GM19463 (cell line): ENCODE results near the gene PRDM16.

ENCODE experiments used
- ATAC-seq: cut with Tn5 transposase; IDR thresholded peaks from one replicate; pipeline ENCODE4 v1.9.1; 2021; ENCODE audit warnings: mild to moderate bottlenecking, moderate library complexity; ENCODE audit not compliant: unreplicated experiment

PRDM16 gene

DNA sequence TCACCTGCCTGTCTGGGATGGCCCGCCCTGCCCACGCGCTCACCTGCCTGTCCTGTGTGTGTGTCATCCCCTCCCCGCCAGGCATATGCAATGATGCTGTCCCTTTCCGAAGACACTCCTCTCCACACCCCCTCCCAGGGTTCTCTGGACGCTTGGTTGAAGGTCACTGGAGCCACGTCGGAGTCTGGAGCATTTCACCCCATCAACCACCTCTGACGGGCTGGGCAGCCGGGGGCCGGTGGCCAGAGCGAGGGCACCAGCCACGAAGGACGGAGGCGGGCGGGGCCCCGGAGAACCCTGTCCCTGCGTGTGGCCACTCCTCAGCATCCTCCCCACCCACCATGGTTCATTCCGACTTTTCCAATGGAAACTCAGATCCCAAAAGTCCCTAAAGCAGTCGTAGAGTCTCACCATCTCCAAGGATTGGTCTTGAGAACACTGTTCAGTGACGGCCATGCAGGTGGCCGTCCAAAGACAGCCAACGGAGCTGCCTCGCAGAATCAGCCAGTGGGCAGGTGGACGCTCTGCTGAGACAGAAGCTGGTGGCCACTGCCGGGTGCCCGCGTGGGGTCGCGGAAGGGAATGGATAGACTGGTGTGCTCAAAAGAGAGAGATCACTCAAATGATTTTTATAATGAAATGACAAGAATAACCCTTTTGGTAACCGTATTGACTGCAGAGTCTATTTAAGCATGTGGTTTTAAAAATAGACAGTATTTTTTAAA lies 364.8 kb downstream of the PRDM16 start:
- ATAC-seq = no peak

DNA sequence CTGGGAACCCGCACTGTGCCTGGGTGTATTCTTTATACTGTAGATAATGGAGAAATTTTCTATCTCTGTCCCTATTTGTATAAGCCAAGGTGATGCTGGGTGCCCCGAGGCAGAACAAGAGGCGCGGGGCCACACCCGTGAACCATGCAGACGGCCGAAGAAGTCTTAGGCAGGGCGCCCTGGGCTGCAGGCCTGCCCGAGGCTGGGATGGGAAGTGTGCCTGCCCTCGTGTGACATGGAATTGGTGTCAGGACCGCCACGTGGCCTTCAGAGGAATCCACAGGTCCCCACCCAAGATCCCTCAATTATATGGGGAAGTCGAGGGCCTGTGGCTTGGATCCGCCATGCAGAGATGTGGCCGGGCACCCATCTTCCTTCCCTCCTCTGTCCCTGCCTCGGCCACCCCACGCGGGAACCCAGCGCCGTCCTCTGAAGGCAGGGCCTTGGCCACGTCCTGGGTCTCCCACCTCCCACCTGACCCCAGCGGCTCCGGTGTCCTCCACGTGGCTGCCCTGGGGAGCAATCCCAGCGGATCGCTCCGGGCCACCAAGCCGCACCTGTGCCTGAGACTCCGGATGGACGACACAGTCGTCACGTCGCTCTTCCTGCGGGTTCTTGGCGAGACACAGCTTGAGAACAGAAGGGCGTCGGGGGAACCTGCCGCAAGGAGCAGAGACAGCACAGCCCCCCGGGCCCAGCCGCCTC lies 365.6 kb downstream of the PRDM16 start:
- no peak for ATAC-seq

DNA sequence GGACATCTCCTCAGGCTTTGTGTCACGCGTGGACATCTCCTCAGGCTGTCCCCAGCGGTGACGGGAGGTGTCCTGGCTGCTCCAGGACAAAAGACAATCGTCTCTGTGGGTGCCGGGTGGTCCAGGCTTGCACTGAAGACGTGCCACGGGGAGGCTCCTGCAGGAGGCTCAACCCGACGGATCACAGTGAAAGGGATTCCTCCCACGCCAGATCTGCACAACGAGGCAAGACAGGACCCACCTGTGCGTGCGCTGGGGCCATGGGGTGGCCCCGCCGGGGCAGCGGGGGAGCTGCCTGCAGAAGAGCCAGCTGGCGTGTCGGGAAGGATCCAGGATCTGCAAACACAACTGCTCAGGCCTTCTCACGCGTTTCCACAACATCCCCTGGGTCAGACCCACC lies 366.7 kb downstream of the PRDM16 start:
- no peak for ATAC-seq

DNA sequence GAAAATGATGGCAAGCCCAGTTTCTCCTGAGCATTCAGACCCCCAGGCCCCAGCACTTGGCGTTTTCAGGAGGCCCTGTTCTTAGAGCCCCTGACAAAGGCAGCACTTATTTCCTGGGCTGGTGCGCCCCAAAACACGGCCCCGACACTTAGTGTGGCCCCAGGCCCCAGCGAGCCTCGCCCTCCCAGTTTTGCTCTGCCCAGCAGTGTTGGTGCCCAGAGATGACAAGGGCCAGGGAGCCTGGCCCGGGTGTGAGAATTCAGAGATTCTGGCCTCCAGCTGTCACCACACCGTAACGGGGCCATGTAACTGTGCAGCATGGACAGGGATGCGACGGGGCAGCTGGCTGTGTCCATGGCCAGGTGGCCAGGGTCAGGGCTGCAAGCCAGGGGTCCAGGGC lies 367.4 kb downstream of the PRDM16 start:
- no peak for ATAC-seq

DNA sequence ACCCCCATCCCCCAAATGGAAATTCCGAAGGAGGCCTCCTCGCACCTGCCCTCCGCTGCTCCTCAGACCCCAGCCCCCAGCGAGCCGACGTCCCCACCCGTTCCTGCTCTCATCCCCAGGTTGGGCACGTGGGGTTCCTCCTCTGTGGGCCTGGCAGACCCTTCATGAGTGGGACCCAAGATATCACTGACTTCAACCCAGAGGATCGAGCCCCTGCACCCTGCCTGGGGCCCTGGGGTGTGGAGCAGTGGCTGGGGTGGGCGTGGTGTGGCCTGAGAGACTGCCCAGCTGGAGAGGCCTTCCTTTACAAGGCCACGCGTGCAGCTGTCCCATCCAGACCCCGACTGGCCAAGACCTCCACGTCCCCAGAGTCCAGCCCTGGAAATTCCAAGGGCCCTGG lies 367.9 kb downstream of the PRDM16 start:
- no peak for ATAC-seq

DNA sequence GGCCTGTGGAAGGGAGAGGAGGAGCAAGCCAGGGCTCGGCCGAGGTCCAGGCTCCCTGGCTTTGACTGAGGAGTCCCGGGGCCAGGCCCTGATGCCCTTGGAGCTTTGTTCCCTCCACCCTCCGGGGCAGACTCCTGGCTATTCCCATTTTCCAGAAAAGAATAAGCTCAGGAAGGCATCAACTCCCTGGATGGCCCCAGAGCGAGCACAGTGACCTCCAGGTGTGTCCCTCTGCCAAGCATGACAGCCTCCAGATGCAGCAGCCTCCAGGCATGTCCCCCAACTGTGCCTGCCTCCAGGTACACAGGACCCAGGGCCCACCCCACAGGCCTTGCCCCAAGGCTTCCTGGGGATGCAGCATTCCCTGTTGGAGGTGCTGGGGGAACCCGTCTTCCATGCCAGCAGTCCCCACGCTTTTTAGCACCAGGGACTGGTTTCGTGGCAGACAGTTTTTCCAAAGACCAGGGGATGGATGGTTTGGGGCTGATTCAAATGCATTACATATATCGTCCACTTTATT lies 369.7 kb downstream of the PRDM16 start:
- no peak for ATAC-seq

DNA sequence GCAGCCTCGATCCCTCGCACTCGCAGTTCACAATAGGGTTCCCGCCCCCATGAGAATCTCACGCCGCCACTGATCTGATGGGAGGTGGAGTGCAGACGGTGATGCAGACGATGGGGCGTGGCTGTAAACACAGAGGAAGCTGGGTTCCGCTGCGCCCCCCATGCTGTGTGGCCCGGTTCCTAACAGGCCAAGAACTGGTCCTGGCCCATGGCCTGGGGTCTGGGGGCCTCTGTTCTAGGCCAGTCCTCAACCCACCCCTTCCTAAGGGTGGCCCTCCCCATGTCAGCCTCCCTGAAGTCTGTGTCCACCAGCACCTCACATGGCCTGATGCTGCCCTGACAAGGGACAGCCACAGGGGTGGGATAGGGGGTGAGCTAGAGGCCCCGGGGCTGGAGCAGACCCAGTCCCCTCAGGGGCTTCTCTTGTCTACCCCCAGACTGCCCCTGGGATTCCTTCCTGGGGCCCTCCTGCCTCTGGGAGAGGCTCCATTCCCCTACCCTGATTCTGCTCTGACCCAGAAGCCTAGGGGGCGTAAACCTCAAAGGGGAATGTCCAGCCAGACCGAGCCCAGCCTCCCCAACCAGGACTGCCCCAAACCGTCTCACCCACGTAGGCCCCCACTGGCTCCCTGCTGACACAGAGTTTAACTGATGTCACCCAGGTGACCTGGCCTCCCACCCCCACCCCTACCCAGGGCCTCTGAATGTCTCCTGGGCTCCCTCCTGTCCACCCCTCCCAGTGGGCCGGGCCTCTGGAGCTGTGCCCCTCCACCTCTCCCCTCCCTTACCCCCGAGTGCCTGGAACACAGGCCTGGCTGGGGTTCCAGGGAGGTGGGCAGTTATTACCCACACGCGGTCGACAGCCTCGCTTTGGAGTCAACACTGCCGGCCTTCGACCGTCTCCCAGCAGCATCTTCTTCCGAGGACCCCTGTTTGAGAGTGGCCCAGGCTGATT lies 370.6 kb downstream of the PRDM16 start:
- ATAC-seq = no peak

DNA sequence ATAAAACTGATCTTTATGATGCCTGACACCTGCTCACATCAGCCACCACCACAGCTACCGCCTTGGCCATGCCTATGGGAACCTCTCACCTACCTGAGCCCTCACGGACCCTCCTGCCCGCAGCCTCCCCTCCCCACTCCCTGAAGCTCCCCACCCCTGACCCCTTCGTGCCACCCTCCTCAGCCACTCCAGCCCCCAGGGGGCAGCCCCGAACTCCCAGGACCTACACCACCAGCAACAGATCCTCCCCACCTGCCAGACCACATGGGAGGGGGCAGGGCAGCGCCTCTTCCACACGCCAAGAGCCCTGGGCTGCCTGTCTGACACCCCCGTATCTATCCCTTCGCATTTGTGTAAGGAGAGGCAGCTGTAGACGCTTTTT lies 371.3 kb downstream of the PRDM16 start:
- no peak for ATAC-seq

DNA sequence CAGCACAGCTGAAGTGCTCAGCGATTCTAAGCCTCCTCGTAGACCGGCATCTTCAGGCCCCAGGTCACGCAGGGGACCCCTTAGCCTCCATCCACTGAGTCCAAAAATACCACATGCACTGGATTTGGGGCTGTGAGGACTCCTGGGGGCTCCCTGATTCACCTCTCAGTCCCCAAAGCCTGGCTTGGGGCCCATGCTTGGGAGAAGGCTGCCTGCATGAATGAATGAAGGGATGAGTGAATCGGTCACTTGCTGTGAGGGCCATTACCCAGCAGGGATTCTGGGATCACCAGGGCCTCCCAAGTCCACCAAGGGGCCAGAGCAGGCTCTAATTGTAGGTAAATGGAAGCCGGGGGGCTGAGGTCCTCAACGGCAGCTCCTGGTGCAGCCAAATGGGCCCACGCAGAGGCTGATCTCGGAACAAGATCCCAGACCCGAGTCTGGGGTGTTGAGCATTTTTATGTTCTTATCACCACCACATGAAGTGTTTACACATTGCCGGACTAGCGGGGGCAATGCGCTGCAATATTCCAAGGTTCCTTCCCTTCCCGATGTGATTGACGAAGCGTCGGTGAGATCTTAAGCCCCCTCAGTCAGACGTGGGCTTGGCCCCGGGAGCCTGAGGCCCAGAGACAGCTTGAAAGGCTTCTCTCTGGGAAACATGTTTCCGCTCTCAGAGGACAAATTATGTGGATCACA lies 371.9 kb downstream of the PRDM16 start:
- ATAC-seq = no peak

DNA sequence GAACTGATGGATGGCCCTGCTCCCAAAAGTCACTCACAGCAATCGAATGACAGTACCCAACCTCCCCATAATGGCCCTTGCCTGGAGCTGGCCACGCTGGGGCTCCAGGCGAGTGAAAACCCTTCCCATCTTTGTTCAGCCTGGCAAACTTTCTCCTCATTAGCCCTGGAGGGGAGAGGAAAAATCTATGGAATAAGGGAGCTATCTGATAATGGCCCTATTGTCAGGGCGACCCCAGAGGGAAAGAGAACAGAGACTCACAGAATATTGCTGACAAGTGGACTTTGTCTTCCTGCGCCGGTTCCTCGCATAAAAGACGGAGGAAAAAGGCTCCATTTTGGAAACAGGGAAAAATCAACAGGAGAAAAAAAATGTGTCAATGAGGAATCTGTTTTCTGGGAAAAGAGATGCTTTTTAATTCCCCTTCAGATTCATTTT lies 372.4 kb downstream of the PRDM16 start:
- ATAC-seq = no peak

DNA sequence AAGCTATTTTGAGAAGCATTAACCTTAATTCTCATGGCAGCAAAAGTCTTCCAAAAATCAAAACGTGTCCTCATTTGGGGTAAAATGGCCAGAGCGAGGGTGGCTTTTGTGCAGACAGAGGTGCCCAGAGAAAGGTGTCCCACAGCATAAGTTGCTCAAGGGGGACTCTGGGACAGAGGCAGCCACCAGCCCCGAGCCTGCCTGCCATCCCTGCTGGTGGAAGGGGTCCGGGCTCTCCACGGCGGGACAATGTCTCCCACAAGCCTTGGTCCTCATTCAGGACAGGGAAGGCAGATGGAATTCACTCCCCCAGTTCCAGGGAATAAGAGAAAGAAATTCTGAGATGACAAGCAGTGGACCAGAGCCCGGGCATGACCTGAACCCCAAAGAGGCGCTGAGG lies 372.9 kb downstream of the PRDM16 start:
- ATAC-seq = no peak

DNA sequence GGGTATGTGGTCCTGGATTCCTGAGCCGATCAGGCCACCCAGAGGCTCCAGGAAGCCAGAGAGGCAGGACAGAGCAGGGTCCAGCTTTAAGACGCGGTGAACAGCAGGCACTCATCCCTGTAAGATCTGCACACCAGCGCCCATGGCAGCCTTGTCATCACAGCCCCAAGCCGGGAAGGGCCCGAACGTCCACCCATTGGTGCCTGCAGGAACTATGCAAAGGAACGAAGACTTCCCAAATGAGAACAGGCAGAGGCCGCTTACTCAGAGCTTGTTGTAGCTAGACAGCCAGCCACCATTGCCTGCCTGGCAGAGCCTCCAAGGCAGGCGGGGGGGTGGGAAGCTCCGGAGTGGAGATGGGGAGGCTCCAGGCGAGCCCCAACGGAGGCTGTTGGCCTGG lies 373.3 kb downstream of the PRDM16 start:
- ATAC-seq = no peak

DNA sequence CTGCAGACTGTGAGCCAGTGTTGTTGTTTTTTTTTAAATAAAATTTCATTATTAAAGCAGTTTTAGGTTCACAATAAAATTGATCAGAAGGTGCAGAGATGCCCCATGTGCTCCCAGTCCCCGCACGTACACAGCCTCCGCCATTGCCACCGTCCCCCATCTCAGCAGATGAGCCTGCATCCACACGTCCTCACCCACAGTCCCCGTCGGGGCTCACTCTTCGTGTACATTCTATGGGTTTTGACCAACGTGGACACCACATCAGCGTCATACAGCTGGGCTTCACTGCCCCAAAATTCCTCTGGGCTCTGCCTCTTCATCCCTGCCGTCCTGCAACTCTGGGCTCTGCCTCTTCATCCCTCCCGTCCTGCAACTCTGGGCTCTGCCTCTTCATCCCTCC lies 373.9 kb downstream of the PRDM16 start:
- ATAC-seq = no peak

DNA sequence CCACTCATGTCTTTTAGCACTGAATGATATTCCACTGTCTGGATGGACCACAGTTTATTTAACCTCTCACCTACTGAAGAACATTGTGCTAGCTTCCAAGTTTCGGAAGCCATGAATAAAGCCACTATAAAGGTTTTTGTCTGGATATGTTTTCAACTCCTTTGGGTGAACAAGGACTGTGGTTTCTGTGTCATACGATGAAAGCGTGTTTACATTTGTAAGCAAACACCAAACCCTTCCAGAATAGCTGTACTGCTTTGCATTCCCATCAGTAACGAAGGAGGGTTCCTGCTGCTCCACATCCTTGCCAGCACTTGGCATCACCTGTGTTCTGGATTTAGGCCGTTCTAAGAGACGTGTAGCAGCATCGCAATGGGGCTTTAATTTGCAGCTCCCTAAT lies 374.8 kb downstream of the PRDM16 start:
- no peak for ATAC-seq

DNA sequence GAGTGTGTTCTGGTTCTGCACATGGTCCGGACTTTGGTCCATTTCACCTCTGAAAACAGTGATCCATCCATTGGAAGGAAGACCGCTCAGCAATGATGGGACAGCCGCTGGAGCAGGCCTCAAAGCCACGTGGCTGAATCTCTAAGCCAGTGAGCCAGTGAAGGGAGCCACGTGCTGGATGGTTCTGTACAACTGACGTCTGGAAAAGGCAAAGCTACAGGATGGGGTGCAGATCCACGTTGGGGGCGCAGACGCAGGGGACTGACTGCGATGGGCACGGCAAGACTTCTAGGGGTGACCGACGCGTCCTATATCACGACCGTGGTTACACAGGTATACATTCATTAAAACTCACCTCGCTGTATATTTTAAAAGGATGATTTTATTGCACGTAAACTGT lies 375.3 kb downstream of the PRDM16 start:
- ATAC-seq = no peak

DNA sequence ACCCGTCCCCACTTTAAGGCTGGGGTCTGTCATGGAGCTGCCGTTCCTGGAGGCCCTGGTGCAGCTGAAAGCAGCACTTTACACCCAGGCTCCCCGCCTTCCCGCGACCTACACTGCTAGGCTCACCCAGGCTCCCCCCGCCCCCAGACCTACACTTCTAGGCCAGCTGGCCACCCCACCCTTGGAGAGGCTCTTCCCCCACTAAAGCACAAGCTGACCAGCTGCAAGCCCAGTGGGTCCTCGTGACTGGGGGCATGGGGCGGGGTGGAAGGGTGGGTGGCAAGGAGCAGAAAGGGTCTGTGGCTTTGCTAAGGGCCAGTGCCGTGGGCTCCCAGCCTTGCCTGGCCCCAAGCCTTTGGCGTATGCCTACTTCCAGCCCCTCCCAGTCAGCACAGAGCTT lies 375.7 kb downstream of the PRDM16 start:
- no peak for ATAC-seq

DNA sequence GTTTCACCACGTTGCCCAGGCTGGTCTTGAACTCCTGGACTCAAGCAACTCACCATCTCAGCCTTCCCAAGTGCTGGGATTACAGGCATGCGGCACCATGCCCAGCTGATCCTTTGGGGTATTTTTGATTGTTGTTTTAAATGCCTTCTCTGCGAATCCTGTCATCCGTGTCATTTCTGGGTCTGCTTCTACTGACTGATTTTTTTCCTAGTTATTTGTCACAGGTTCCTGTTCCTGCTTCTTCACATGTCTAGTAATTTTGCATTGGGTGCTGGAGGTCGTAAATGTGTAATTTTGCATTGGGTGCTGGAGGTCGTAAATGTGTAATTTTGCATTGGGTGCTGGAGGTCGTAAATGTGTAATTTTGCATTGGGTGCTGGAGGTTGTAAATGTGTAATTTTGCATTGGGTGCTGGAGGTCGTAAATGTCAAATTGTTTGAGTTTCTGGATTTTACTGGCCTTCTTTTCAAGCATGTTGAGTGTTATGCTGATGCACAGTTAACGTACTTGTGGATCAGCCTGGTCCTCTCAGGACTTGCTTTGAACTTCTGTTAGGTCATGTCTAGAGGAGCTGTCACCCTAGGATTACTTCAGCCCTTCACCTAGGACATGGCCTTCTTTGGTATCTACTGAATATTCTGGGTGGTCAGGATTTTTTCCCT lies 381.3 kb downstream of the PRDM16 start:
- no peak for ATAC-seq

DNA sequence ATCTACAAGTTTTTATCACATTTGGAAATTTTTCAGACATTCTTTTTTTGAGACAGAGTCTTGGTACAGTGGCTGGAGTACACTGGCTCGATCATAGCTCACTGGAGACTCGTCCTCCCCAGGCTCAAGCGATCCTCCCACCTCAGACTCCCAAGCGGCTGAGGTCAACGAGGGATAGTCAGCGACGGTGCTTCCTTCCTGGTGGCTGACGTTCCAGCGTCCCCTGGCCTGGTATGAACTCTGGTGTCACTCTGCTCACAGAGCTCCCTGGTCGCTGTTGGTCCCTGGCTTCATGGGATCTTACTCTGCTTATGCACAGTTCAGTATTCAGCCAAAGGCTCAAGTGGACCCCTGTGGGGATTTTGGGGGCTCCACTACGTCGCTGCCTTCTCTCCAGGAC lies 382.0 kb downstream of the PRDM16 start:
- ATAC-seq = no peak

DNA sequence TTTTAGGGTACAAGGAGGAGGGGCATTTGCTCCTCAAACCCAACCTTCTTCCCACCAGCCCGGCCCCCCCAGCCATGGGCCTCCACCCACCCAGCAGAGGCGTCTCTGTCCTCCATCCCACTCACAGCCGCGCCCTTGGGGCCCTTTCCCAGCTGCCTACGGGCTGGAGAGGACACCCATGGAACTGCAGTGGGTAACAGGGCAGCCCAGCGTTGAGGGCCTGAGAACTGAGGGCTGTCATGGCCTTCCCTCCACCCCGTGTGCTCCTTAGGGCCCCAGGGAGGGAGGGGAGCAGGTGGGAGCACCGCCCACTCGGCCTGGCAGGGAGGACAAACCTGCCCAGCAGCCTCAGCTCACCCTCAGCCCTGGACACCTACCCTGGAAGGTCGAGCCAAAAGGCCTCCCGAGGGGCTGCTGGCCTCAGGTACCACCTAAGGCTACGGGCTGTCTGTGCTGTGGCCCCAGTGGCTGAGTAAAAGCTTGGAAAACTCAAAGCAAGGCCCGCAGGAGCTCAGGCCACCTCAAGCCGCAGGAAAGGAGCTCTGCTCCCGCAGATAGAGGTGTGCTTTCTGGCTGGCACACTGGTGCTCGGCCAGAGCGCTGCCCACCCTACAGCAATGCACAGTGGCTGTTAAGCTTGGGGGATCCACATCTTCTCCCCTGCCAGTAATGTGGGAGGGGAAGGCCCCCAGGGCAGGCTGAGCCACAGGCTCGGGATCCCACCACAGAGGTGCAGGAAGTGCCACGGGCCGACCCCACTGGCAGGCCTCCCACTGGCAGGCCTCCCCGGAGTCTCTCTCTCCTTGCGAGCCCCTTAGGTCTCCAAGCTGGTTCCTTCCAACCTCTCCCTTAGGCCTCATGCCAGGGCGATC lies 383.2 kb downstream of the PRDM16 start:
- ATAC-seq = no peak
